Omental fat pad (tissue), 4 donors: Measurements from ENCODE around the gene FBXO47. TPM values are rescaled to one million over a fixed set of nuclear protein-coding genes. Genes with fewer than 3 reads are reported as not detected.
"Not testable (repeated sequence)": the region's sequence is repeated elsewhere in the genome, so short reads cannot be mapped to it uniquely, and the experiment has no call there.

Experiments used
- ATAC-seq: fragments of 150-250 bp; one replicate; pipeline ENCODE4 v1.9.1; 2016; ENCODE audit warnings: mild to moderate bottlenecking, moderate library complexity; ENCODE audit not compliant: low FRiP score
- DNase-seq: peaks from one replicate; pipeline ENCODE4 v3.0.0-alpha.2; 2019; ENCODE audit warnings: low spot score
- CTCF ChIP-seq, 3 donors: fragments of 450-650 bp; IDR thresholded peaks; one replicate each; pipeline ENCODE4 v1.5.1; 2016 to 2017; ENCODE audit warnings: antibody characterized with exemption in 3 of 3, mild to moderate bottlenecking in 3 of 3, moderate library complexity in 2 of 3
- total RNA-seq, 4 donors: library from RNA; depleted of rRNA; stranded (reverse); fragments of >200 nt; gene quantifications; one replicate each; pipeline ENCODE4 v1.1.0, GENCODE V29; 2016

The FBXO47 gene
- total RNA-seq, 4 donors from 2014 or later: not detected

GRCh38 chr17:38978180-38978579 lies 11.0 kb upstream of the FBXO47 start:
- no peak for TF ChIP-seq CTCF (IDR thresholded peaks at IDR 0.05)
- no peak for ATAC-seq
- no peak for DNase-seq

GRCh38 chr17:38976187-38976551 lies 9.0 kb upstream of the FBXO47 start:
- not testable (repeated sequence) for DNase-seq, ATAC-seq

GRCh38 chr17:38970804-38971203 lies 3.6 kb upstream of the FBXO47 start:
- DNase-seq (no peak), ATAC-seq (no peak)

GRCh38 chr17:38970128-38970527 lies 2.9 kb upstream of the FBXO47 start:
- DNase-seq: no peak
- no peak for ATAC-seq

More at GRCh38 chr17:38970804-38971203, 3.6 kb upstream of the FBXO47 start:
- TF ChIP-seq CTCF (IDR thresholded peaks at IDR 0.05): no peak

GRCh38 chr17:38969281-38969680 lies 2.1 kb upstream of the FBXO47 start:
- no peak for TF ChIP-seq CTCF (IDR thresholded peaks at IDR 0.05)
- no peak for DNase-seq
- ATAC-seq: no peak

More at GRCh38 chr17:38970128-38970527, 2.9 kb upstream of the FBXO47 start:
- TF ChIP-seq CTCF (IDR thresholded peaks at IDR 0.05): no peak

GRCh38 chr17:38961413-38961812 lies 5.8 kb downstream of the FBXO47 start:
- ATAC-seq (no peak), DNase-seq (no peak)
- no peak for TF ChIP-seq CTCF (IDR thresholded peaks at IDR 0.05)

GRCh38 chr17:38960402-38960801 lies 6.8 kb downstream of the FBXO47 start:
- TF ChIP-seq CTCF (IDR thresholded peaks at IDR 0.05): no peak
- ATAC-seq (no peak), DNase-seq (no peak)

- DNase-seq: no peak
- no peak for TF ChIP-seq CTCF (IDR thresholded peaks at IDR 0.05)
Measured at GRCh38 chr17:38959508-38959907, 7.7 kb downstream of the FBXO47 start.

More at GRCh38 chr17:38959508-38959907, 7.7 kb downstream of the FBXO47 start:
- ATAC-seq: no peak
